ENCODE data around the gene CDH22.

DNA sequence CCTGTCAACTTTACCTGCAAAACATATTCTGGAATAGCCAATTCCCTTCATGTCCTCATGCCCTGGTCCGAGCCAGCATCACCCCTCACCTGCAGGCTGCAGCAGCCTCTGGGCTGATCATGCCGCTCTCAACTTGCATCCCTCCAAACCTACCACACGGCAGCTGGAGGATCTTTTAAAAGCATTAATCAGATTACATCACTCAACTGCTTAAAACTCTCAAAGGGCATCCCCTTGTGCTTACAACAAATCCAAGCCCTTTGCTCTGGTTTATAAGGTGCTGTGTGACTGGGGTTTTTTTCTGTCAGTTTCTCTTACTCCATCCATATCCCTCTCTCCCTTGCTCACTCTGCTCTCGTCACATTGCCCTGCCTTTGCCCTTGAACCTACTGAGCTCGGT lies 166.2 kb downstream of the CDH22 start:
- TF ChIP-seq CTCF (IDR thresholded peaks at IDR 0.05) (no peak), EZH2 (IDR thresholded peaks at IDR 0.05; ENCODE audit: borderline replicate concordance, insufficient read depth, low read depth, low read length, poor library complexity, severe bottlenecking) (no peak)
